Measurements from ENCODE around the gene SNORC.

Gene SNORC

GRCh38 chr2:232886176-232886575 lies 16.1 kb downstream of the SNORC start:
- TF ChIP-seq, protein P1, sequence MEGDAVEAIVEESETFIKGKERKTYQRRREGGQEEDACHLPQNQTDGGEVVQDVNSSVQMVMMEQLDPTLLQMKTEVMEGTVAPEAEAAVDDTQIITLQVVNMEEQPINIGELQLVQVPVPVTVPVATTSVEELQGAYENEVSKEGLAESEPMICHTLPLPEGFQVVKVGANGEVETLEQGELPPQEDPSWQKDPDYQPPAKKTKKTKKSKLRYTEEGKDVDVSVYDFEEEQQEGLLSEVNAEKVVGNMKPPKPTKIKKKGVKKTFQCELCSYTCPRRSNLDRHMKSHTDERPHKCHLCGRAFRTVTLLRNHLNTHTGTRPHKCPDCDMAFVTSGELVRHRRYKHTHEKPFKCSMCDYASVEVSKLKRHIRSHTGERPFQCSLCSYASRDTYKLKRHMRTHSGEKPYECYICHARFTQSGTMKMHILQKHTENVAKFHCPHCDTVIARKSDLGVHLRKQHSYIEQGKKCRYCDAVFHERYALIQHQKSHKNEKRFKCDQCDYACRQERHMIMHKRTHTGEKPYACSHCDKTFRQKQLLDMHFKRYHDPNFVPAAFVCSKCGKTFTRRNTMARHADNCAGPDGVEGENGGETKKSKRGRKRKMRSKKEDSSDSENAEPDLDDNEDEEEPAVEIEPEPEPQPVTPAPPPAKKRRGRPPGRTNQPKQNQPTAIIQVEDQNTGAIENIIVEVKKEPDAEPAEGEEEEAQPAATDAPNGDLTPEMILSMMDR (IDR thresholded peaks at IDR 0.05): no peak

- TF ChIP-seq, protein P1 (IDR thresholded peaks at IDR 0.05): no peak
These were observed 16.6 kb downstream of the SNORC start for GRCh38 chr2:232886632-232887031.

GRCh38 chr2:232887171-232887850 lies 17.2 kb downstream of the SNORC start:
- TF ChIP-seq, protein P1 (IDR thresholded peaks at IDR 0.05): no peak

DNA sequence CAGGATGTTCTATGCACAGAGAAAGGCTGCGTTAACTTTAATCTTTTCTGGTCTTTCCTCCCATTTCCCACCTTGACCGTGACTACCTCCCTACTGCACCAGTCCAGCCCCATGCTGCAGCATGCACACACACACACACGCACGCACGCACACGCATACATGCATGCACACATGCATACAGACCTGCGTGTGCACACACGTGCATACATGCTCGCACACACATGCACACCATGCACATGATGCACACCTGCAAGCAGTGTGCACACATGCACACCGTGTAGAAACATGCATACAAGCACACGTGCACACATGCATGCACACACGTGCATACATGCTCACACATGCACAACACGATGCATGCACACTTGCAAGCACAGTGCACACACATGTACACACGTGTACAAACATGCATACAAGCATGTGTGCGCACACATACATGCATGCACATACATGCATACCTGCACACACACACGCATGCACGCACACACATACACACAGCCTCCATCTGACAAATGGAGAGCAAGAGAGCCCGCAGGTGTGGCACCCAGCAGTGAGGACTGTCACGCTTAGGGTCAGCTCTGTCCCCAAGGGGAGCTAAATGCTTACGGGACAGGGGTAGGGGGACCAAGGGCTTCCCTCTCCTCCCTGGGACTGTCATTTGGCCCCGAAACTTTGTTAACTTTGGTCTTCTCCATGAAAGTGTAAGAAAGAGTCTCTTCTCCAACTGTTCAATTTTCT lies 18.2 kb downstream of the SNORC start:
- TF ChIP-seq, protein P1 (IDR thresholded peaks at IDR 0.05): no peak

DNA sequence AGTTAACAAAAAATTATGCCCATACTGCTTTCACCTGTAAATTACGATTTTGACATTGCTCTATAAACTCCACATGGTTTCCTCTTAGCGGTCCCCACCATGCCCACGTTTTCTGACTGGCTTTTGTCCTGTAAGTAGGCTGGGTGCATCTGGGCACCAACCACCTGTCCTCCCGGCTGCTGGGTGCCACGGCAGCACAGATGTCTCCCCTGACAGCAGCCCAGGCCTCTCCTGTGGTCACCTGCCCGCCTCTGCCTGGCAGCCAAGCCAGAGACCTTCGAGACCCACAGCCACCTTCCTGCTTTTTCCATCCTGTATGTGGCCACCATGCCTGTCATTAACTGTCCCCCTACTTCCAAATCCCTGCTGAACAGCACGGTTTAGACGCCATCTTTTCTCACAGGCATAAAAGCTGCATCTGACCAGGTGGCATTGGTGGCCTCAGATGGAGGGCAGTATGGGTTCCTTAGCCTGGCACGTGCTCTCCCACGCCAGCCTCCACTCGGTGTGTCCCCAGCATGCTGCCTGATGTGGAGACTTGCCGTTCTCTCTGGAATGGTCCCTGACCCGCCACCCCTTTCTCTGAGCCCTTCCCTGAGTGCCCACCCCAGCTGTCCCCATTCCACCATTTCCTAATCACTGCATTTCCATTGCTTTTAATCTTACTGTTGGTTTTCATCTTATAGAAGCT lies 18.9 kb downstream of the SNORC start:
- TF ChIP-seq, protein P1 (IDR thresholded peaks at IDR 0.05): no peak

GRCh38 chr2:232889876-232890401 lies 19.9 kb downstream of the SNORC start:
- TF ChIP-seq, protein P1 (IDR thresholded peaks at IDR 0.05): no peak

DNA sequence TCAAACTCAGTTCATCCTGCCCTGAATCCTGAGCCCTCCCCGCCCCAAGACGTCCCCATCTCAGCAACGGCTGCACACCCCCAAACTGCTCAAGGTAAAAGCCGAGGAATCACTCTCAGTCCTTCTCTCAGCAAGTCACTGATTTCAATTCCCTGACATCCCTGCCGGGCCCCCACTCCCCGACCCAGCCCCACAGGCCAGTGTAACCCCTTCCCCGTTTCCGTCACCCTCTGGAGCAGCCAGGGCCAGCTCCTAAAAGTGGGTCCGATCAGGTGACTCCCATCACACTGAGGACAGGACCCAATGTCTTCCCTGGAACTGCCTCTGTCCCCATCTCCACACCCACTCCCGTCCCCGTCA lies 20.5 kb downstream of the SNORC start:
- TF ChIP-seq, protein P1 (IDR thresholded peaks at IDR 0.05): no peak

All from LNCAP (cell line).